ENCODE measurements around the gene KCNN1. TPM values are rescaled to one million over a fixed set of nuclear protein-coding genes. Genes with fewer than 3 reads are reported as not detected.

The KCNN1 gene
- total and polyA plus RNA-seq, 4 donors, result 0.14 to 0.60 (median 0.19) TPM; not detected in 1

GRCh38 chr19:17966129-17966483 lies 801 bp upstream of the KCNN1 start:
- no peaks in the 10 kb centered on the region for H3K36me3 ChIP-seq (ENCODE audit: control insufficient read depth in 4 of 4, insufficient read depth in 4 of 4, low read length in 4 of 4)
- no peak overlapping the region for H3K4me3 ChIP-seq
- H3K27me3 ChIP-seq (ENCODE audit: control insufficient read depth in 3 of 3, insufficient read depth in 3 of 3, low read length in 2 of 3), result peaks cover 0 to 2% (median 2%) of the 10 kb centered on the region in 3 donors
- peaks cover 0 to 5% (median 3%) of the 10 kb centered on the region in 5 donors for H3K4me1 ChIP-seq (ENCODE audit: control insufficient read depth in 5 of 5, insufficient read depth in 5 of 5, low read length in 5 of 5)
- no peak for TF ChIP-seq CTCF (IDR thresholded peaks at IDR 0.05; ENCODE audit: control extremely low read depth, extremely low read depth)
- H3K9ac ChIP-seq (ENCODE audit: insufficient read depth in 1 of 2, low read length in 2 of 2), result no peak overlapping the region
- 43 to 54% methylated on average over 2 of the region's 2 CpGs for WGBS, 2 donors
- DNase-seq (peak in 1 of 3 donors; percentile 9), ATAC-seq (ENCODE audit: insufficient read depth, low FRiP score) (no peak)
- H3K9me3 ChIP-seq (ENCODE audit: control insufficient read depth in 4 of 4, insufficient read depth in 3 of 4, low read length in 3 of 4), result no peaks in the 10 kb centered on the region
- H3K27ac ChIP-seq (ENCODE audit: low read depth in 1 of 2, low read length in 1 of 2), result no peak overlapping the region

- no peak for DNase-seq
- Histone ChIP-seq H3K36me3 (ENCODE audit: control insufficient read depth in 4 of 4, insufficient read depth in 4 of 4, low read length in 4 of 4) (no peaks in the 10 kb centered on the region), H3K9ac (ENCODE audit: insufficient read depth in 1 of 2, low read length in 2 of 2) (peak overlapping the region in 1 of 2 donors; percentile 37), H3K27me3 (ENCODE audit: control insufficient read depth in 3 of 3, insufficient read depth in 3 of 3, low read length in 2 of 3) (peaks cover 0 to 2% (median 2%) of the 10 kb centered on the region in 3 donors), H3K4me3 (no peak overlapping the region), H3K27ac (ENCODE audit: low read depth in 1 of 2, low read length in 1 of 2) (no peak overlapping the region), H3K4me1 (ENCODE audit: control insufficient read depth in 5 of 5, insufficient read depth in 5 of 5, low read length in 5 of 5) (peaks cover 0 to 5% (median 3%) of the 10 kb centered on the region in 5 donors), H3K9me3 (ENCODE audit: control insufficient read depth in 4 of 4, insufficient read depth in 3 of 4, low read length in 3 of 4) (no peaks in the 10 kb centered on the region)
- no peak for TF ChIP-seq CTCF (IDR thresholded peaks at IDR 0.05; ENCODE audit: control extremely low read depth, extremely low read depth)
- 15 to 17% methylated on average over 35 of the region's 35 CpGs for WGBS, 2 donors
- ATAC-seq (ENCODE audit: insufficient read depth, low FRiP score), result no peak
Measured at GRCh38 chr19:17967257-17968051, 547 bp downstream of the KCNN1 start.

- Histone ChIP-seq H3K9ac (ENCODE audit: insufficient read depth in 1 of 2, low read length in 2 of 2) (no peak overlapping the region), H3K36me3 (ENCODE audit: control insufficient read depth in 4 of 4, insufficient read depth in 4 of 4, low read length in 4 of 4) (no peaks in the 10 kb centered on the region), H3K9me3 (ENCODE audit: control insufficient read depth in 4 of 4, insufficient read depth in 3 of 4, low read length in 3 of 4) (no peaks in the 10 kb centered on the region), H3K27ac (ENCODE audit: low read depth in 1 of 2, low read length in 1 of 2) (no peak overlapping the region), H3K4me1 (ENCODE audit: control insufficient read depth in 5 of 5, insufficient read depth in 5 of 5, low read length in 5 of 5) (peaks cover 0 to 5% (median 3%) of the 10 kb centered on the region in 5 donors), H3K27me3 (ENCODE audit: control insufficient read depth in 3 of 3, insufficient read depth in 3 of 3, low read length in 2 of 3) (peaks cover 0 to 2% (median 2%) of the 10 kb centered on the region in 3 donors), H3K4me3 (no peak overlapping the region)
- TF ChIP-seq CTCF (IDR thresholded peaks at IDR 0.05; ENCODE audit: control extremely low read depth, extremely low read depth), result no peak
- 71 to 82% methylated on average over 4 of the region's 4 CpGs for WGBS, 2 donors
- no peak for DNase-seq
- no peak for ATAC-seq (ENCODE audit: insufficient read depth, low FRiP score)
Measured at GRCh38 chr19:17968362-17968761, 1.5 kb downstream of the KCNN1 start.

Data from lung (tissue), 12 donors.